HepG2 (cell line): ENCODE data around the gene EIF4G1. TPM values are rescaled to one million over a fixed set of nuclear protein-coding genes. Genes with fewer than 3 reads are reported as not detected.

ENCODE experiments used
- ATF1 ChIP-seq: IDR thresholded peaks from 2 replicates; pipeline ENCODE4 v1.6.1; 2016; ENCODE audit warnings: mild to moderate bottlenecking, control low read depth
- CEBPG ChIP-seq: IDR thresholded peaks from 2 replicates; pipeline ENCODE4 v1.6.1; 2016
- DR1 ChIP-seq: sonication (generic); formaldehyde crosslinking; IDR thresholded peaks from 2 replicates; pipeline ENCODE4 v1.8.0; 2021; ENCODE audit warnings: mild to moderate bottlenecking, missing genetic modification reagents, inconsistent platforms
- ELF1 ChIP-seq: sonication (generic); formaldehyde crosslinking; IDR thresholded peaks from 2 replicates; pipeline ENCODE4 v1.4.0; 2020; ENCODE audit warnings: missing genetic modification reagents
- HDAC2 ChIP-seq: sonication (generic); formaldehyde crosslinking; IDR thresholded peaks from 2 replicates; pipeline ENCODE4 v1.4.0; 2020; ENCODE audit warnings: missing genetic modification reagents
- KMT2B ChIP-seq: IDR thresholded peaks from 2 replicates; pipeline ENCODE4 v1.6.1; 2016; ENCODE audit warnings: missing genetic modification reagents, missing compliant biosample characterization
- LCORL ChIP-seq, 2 experiments: fragments of 450-650 bp in 1 of 2; sonication (generic) in 1 of 2; formaldehyde crosslinking in 1 of 2; IDR thresholded peaks; 2 replicates each; pipeline versions ENCODE4 v1.5.0 to v1.6.1; 2017 to 2020; ENCODE audit warnings: antibody characterized with exemption in 1 of 2, missing genetic modification reagents in 1 of 2
- PAX8 ChIP-seq: sonication (generic); formaldehyde crosslinking; IDR thresholded peaks from 2 replicates; pipeline ENCODE4 v1.8.0; 2022; ENCODE audit warnings: mild to moderate bottlenecking, missing genetic modification reagents, borderline replicate concordance
- RNF2 ChIP-seq: fragments of 450-650 bp; conservative IDR thresholded peaks from 2 replicates; pipeline ENCODE4 v1.6.1; 2016; ENCODE audit warnings: low read depth
- THAP11 ChIP-seq: IDR thresholded peaks from 2 replicates; pipeline ENCODE4 v1.6.1; 2016; ENCODE audit warnings: missing biosample characterization, missing genetic modification reagents
- ZNF12 ChIP-seq: sonication (generic); formaldehyde crosslinking; IDR thresholded peaks from 2 replicates; pipeline ENCODE4 v1.5.0; 2020; ENCODE audit warnings: missing genetic modification reagents
- ZNF331 ChIP-seq: sonication (generic); formaldehyde crosslinking; IDR thresholded peaks from 2 replicates; pipeline ENCODE4 v1.4.0; 2020; ENCODE audit warnings: missing genetic modification reagents
- ZNF605 ChIP-seq: sonication (generic); formaldehyde crosslinking; IDR thresholded peaks from 2 replicates; pipeline ENCODE4 v1.8.0; 2022; ENCODE audit warnings: mild to moderate bottlenecking, missing genetic modification reagents
- ZNF747 ChIP-seq: sonication (generic); formaldehyde crosslinking; IDR thresholded peaks from 2 replicates; pipeline ENCODE4 v1.8.1; 2023; ENCODE audit warnings: missing genetic modification reagents, mild to moderate bottlenecking, borderline replicate concordance
- ZZZ3 ChIP-seq: sonication (generic); formaldehyde crosslinking; IDR thresholded peaks from 2 replicates; pipeline ENCODE4 v1.4.0; 2020; ENCODE audit warnings: missing genetic modification reagents, mild to moderate bottlenecking, borderline replicate concordance
- polyA plus RNA-seq, 8 experiments: library from polyadenylated mRNA; depleted of rRNA in 3 of 8; stranded (reverse) in 7 of 8; unstranded in 1 of 8; fragments of >200 nt; fragmentation: Illumina TruSeq in 4 of 8; extraction: Trizol in 4 of 8; gene quantifications; 2 replicates each; pipeline versions ENCODE4 v1.2.1 to v1.2.3, GENCODE V29; 2011 to 2016; ENCODE audit warnings: low read depth in 4 of 8, missing spikeins in 1 of 8, mixed read lengths in 1 of 8; ENCODE audit not compliant: insufficient read depth in 1 of 8
- total RNA-seq, 5 experiments: library from RNA; depleted of rRNA; stranded (reverse); fragments of >200 nt; fragmentation: Illumina TruSeq; extraction: Trizol; gene quantifications; 2 replicates each; pipeline ENCODE4 v1.2.3, GENCODE V29; 2016; ENCODE audit warnings: low read depth in 1 of 5
- TF ChIP-seq, protein P1 (sequence below): sonication (generic); formaldehyde crosslinking; IDR thresholded peaks from 2 replicates; pipeline ENCODE4 v1.5.0; 2020; ENCODE audit warnings: mild to moderate bottlenecking, missing genetic modification reagents, borderline replicate concordance
- TF ChIP-seq, protein P2 (sequence below): IDR thresholded peaks from 2 replicates; pipeline ENCODE4 v1.6.1; 2016; ENCODE audit warnings: low read depth, borderline replicate concordance
- TF ChIP-seq, protein P3 (sequence below): sonication (generic); formaldehyde crosslinking; IDR thresholded peaks from 2 replicates; pipeline ENCODE4 v1.8.0; 2022; ENCODE audit warnings: missing genetic modification reagents, mild to moderate bottlenecking, moderate library complexity, borderline replicate concordance
- TF ChIP-seq, protein P4 (sequence below): sonication (generic); formaldehyde crosslinking; IDR thresholded peaks from 2 replicates; pipeline ENCODE4 v1.4.0; 2020; ENCODE audit warnings: low read depth, missing genetic modification reagents

Gene EIF4G1
- total and polyA plus RNA-seq, 2 of the 13 experiments (the other 11 are each of a cell fraction or from before 2014, with no cell fraction given) = 208 to 213 TPM

DNA sequence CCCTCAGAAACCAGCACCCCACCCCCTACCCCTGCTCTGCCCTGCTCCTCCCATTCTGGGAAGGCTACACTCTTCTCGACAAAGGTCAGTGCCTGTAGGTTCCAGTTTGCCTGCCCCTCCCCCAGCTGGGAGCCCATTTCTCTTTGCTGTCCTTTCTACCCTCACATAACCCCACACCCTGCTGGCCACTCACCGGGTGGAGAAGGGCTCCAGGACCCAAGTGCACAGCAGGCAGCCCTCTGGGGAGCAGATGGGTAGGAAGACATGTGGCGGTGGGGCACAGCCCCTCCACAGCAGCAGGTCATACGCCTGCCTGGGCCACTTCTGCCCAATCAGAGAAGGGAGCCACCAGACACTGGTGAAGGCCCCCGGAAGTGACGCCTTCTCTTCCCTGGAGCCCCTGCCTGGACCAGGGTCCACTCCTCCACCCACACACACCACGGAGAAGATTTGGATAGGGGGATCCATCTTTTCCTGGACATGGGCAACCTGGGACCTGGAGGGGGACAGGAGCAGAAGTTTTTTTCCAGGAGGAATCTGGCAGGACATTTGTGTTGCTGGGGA lies 63.6 kb downstream of the EIF4G1 start, which contains the start of gene THPO (continued):
- TF ChIP-seq PAX8 (CRISPR knock-in tag) (no peak), LCORL (IDR thresholded peaks at IDR 0.05) (0 out of 2 replicates have a peak, but pooled peaks have one; percentile 51), LCORL (CRISPR knock-in tag; IDR thresholded peaks at IDR 0.05) (peak; percentile 78; the same call in 1 of the 2 replicates), ZNF605 (CRISPR knock-in tag) (peak; percentile 63), ZNF12 (CRISPR knock-in tag) (0 out of 2 replicates have a peak, but pooled peaks have one; percentile 34), HDAC2 (CRISPR knock-in tag) (no peak; the same call in 1 of the 2 replicates), ZZZ3 (peak; percentile 33; the same call in 1 of the 2 replicates), ZNF331 (no peak; the same call in 1 of the 2 replicates), DR1 (CRISPR knock-in tag) (peak; percentile 76; the same call in 1 of the 2 replicates), ELF1 (CRISPR knock-in tag) (peak; percentile 69), THAP11 (peak; percentile 84), KMT2B (CRISPR knock-in tag) (peak; percentile 42), CEBPG (CRISPR knock-in tag) (0 out of 2 replicates have a peak, but pooled peaks have one; percentile 6), ATF1 (CRISPR knock-in tag) (peak; percentile 90), ZNF747 (CRISPR knock-in tag) (0 out of 2 replicates have a peak, but pooled peaks have one; percentile 16), RNF2 (0 out of 2 replicates have a peak, but pooled peaks have one; percentile 22)
- TF ChIP-seq, protein P1, sequence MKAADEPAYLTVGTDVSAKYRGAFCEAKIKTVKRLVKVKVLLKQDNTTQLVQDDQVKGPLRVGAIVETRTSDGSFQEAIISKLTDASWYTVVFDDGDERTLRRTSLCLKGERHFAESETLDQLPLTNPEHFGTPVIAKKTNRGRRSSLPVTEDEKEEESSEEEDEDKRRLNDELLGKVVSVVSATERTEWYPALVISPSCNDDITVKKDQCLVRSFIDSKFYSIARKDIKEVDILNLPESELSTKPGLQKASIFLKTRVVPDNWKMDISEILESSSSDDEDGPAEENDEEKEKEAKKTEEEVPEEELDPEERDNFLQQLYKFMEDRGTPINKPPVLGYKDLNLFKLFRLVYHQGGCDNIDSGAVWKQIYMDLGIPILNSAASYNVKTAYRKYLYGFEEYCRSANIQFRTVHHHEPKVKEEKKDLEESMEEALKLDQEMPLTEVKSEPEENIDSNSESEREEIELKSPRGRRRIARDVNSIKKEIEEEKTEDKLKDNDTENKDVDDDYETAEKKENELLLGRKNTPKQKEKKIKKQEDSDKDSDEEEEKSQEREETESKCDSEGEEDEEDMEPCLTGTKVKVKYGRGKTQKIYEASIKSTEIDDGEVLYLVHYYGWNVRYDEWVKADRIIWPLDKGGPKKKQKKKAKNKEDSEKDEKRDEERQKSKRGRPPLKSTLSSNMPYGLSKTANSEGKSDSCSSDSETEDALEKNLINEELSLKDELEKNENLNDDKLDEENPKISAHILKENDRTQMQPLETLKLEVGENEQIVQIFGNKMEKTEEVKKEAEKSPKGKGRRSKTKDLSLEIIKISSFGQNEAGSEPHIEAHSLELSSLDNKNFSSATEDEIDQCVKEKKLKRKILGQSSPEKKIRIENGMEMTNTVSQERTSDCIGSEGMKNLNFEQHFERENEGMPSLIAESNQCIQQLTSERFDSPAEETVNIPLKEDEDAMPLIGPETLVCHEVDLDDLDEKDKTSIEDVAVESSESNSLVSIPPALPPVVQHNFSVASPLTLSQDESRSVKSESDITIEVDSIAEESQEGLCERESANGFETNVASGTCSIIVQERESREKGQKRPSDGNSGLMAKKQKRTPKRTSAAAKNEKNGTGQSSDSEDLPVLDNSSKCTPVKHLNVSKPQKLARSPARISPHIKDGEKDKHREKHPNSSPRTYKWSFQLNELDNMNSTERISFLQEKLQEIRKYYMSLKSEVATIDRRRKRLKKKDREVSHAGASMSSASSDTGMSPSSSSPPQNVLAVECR (CRISPR knock-in tag) = peak; percentile 89
- TF ChIP-seq, protein P2, sequence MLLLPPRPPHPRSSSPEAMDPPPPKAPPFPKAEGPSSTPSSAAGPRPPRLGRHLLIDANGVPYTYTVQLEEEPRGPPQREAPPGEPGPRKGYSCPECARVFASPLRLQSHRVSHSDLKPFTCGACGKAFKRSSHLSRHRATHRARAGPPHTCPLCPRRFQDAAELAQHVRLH (CRISPR knock-in tag) = peak; percentile 67; the same call in 1 of the 2 replicates
- TF ChIP-seq, protein P3, sequence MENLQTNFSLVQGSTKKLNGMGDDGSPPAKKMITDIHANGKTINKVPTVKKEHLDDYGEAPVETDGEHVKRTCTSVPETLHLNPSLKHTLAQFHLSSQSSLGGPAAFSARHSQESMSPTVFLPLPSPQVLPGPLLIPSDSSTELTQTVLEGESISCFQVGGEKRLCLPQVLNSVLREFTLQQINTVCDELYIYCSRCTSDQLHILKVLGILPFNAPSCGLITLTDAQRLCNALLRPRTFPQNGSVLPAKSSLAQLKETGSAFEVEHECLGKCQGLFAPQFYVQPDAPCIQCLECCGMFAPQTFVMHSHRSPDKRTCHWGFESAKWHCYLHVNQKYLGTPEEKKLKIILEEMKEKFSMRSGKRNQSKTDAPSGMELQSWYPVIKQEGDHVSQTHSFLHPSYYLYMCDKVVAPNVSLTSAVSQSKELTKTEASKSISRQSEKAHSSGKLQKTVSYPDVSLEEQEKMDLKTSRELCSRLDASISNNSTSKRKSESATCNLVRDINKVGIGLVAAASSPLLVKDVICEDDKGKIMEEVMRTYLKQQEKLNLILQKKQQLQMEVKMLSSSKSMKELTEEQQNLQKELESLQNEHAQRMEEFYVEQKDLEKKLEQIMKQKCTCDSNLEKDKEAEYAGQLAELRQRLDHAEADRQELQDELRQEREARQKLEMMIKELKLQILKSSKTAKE = 0 out of 2 replicates have a peak, but pooled peaks have one; percentile 36
- TF ChIP-seq, protein P4, sequence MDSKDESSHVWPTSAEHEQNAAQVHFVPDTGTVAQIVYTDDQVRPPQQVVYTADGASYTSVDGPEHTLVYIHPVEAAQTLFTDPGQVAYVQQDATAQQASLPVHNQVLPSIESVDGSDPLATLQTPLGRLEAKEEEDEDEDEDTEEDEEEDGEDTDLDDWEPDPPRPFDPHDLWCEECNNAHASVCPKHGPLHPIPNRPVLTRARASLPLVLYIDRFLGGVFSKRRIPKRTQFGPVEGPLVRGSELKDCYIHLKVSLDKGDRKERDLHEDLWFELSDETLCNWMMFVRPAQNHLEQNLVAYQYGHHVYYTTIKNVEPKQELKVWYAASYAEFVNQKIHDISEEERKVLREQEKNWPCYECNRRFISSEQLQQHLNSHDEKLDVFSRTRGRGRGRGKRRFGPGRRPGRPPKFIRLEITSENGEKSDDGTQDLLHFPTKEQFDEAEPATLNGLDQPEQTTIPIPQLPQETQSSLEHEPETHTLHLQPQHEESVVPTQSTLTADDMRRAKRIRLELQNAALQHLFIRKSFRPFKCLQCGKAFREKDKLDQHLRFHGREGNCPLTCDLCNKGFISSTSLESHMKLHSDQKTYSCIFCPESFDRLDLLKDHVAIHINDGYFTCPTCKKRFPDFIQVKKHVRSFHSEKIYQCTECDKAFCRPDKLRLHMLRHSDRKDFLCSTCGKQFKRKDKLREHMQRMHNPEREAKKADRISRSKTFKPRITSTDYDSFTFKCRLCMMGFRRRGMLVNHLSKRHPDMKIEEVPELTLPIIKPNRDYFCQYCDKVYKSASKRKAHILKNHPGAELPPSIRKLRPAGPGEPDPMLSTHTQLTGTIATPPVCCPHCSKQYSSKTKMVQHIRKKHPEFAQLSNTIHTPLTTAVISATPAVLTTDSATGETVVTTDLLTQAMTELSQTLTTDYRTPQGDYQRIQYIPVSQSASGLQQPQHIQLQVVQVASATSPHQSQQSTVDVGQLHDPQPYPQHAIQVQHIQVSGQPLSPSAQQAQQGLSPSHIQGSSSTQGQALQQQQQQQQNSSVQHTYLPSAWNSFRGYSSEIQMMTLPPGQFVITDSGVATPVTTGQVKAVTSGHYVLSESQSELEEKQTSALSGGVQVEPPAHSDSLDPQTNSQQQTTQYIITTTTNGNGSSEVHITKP (CRISPR knock-in tag) = 0 out of 2 replicates have a peak, but pooled peaks have one; percentile 31
